SK-N-SH treated with all-trans-retinoic acid at 6 μM for 48 hours (cell line): Measurements from ENCODE around the gene DGKH.

Experiments
- PATZ1 ChIP-seq: fragments of 250-450 bp; sonication (Bioruptor Pico); IDR thresholded peaks from 2 replicates; pipeline ENCODE4 v1.8.0; 2020; ENCODE audit warnings: mild to moderate bottlenecking, moderate library complexity, borderline replicate concordance
- PPARA ChIP-seq: fragments of 250-450 bp; sonication (Bioruptor Pico); IDR thresholded peaks from 2 replicates; pipeline ENCODE4 v1.5.0; 2020; ENCODE audit warnings: mild to moderate bottlenecking, borderline replicate concordance
- RARB ChIP-seq: fragments of 250-450 bp; sonication (Bioruptor Pico); IDR thresholded peaks from 2 replicates; pipeline ENCODE4 v1.8.0; 2021; ENCODE audit warnings: mild to moderate bottlenecking, moderate library complexity
- TCF4 ChIP-seq: fragments of 250-450 bp; sonication (Bioruptor Pico); IDR thresholded peaks from 2 replicates; pipeline ENCODE4 v1.8.0; 2021; ENCODE audit warnings: mild to moderate bottlenecking, moderate library complexity, borderline replicate concordance
- TSHZ2 ChIP-seq: fragments of 250-450 bp; sonication (Bioruptor Pico); IDR thresholded peaks from 2 replicates; pipeline ENCODE4 v1.5.0; 2020; ENCODE audit warnings: mild to moderate bottlenecking, moderate library complexity
- ZFP3 ChIP-seq: fragments of 250-450 bp; sonication (Bioruptor Pico); IDR thresholded peaks from 2 replicates; pipeline ENCODE4 v1.5.0; 2020; ENCODE audit warnings: mild to moderate bottlenecking, moderate library complexity
- ZNF8 ChIP-seq: fragments of 450-650 bp; formaldehyde crosslinking; IDR thresholded peaks from 2 replicates; pipeline ENCODE4 v1.5.0; 2020; ENCODE audit warnings: mild to moderate bottlenecking, moderate library complexity

DNA sequence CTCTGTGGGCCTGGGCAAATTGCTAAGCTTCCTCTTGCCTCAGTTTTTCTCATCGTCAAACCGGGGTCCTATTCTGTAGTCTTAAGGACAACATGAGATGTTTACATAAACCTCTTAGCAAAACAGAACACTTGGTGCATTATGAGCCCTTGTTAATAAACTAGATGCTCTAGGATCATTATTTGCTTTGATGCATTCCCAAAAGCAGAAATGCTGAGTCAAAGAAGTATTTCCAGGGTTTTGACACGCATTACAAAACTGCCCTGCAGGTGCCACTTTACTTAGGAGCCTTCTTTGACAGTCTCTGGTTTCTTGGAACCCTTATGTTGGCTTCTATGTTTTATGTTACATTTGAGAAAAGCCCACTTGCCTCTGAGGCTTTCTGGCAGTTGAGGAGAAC lies 235.6 kb downstream of the DGKH start:
- TF ChIP-seq ZNF8 (CRISPR knock-in tag) (no peak), PATZ1 (CRISPR knock-in tag) (no peak), TSHZ2 (CRISPR knock-in tag) (no peak), RARB (CRISPR knock-in tag) (no peak), PPARA (CRISPR knock-in tag) (no peak), TCF4 (CRISPR knock-in tag) (no peak), ZFP3 (CRISPR knock-in tag) (no peak)
